Measurements from ENCODE around the gene FUT2. TPM values are rescaled to one million over a fixed set of nuclear protein-coding genes. Genes with fewer than 3 reads are reported as not detected.
"Not testable (repeated sequence)": the region's sequence is repeated elsewhere in the genome, so short reads cannot be mapped to it uniquely, and the experiment has no call there.

FUT2 gene
- total RNA-seq, 4 donors from 2014 or later = 0.44 TPM; not detected in 3

DNA sequence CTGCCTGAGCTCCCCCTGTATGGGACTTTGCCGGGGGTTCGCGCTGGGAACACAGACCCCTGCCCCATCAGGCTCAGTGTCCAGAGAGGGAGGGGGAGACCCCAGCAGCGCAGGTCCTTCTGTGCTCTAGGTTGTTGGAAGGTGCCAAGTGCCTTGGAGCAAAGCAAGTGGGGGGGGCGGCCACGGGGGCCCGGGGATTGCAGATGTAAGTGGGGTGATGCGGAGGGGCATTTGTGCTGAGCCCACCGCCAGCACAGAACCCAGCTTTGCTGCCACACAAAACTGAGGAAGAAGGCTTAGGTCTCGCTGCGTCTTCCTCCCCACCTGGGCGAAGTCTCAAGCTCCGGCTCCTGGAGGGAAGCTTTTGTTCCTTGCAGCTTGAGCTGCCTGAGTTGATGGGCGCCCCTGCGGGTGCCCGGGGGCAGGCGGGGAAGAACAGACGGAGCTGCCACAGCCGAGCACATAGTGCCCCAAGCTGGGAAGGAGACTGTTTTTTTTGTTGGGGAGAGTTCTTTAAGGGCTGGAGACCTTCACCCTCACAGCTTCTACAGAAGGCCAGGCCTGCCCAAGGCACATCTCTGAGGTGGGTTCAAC, 21.5 kb upstream of the FUT2 start:
- Histone ChIP-seq H3K4me1 (peaks cover 0 to 11% (median 6%) of the 10 kb centered on the region in 4 donors), H3K4me3 (no peak overlapping the region), H3K27ac (no peak overlapping the region), H3K36me3 (no peaks in the 10 kb centered on the region), H3K9me3 (no peaks in the 10 kb centered on the region), H3K27me3 (no peaks in the 10 kb centered on the region)
- TF ChIP-seq, protein P1, sequence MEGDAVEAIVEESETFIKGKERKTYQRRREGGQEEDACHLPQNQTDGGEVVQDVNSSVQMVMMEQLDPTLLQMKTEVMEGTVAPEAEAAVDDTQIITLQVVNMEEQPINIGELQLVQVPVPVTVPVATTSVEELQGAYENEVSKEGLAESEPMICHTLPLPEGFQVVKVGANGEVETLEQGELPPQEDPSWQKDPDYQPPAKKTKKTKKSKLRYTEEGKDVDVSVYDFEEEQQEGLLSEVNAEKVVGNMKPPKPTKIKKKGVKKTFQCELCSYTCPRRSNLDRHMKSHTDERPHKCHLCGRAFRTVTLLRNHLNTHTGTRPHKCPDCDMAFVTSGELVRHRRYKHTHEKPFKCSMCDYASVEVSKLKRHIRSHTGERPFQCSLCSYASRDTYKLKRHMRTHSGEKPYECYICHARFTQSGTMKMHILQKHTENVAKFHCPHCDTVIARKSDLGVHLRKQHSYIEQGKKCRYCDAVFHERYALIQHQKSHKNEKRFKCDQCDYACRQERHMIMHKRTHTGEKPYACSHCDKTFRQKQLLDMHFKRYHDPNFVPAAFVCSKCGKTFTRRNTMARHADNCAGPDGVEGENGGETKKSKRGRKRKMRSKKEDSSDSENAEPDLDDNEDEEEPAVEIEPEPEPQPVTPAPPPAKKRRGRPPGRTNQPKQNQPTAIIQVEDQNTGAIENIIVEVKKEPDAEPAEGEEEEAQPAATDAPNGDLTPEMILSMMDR (IDR thresholded peaks at IDR 0.05) = no peak
- TF ChIP-seq POLR2A (IDR thresholded peaks at IDR 0.05) (no peak), EP300 (IDR thresholded peaks at IDR 0.05) (no peak)
- WGBS, 2 donors = 86% methylated on average over 19 of the region's 19 CpGs
- DNase-seq (ENCODE audit: low spot score in 2 of 2) = no peak

DNA sequence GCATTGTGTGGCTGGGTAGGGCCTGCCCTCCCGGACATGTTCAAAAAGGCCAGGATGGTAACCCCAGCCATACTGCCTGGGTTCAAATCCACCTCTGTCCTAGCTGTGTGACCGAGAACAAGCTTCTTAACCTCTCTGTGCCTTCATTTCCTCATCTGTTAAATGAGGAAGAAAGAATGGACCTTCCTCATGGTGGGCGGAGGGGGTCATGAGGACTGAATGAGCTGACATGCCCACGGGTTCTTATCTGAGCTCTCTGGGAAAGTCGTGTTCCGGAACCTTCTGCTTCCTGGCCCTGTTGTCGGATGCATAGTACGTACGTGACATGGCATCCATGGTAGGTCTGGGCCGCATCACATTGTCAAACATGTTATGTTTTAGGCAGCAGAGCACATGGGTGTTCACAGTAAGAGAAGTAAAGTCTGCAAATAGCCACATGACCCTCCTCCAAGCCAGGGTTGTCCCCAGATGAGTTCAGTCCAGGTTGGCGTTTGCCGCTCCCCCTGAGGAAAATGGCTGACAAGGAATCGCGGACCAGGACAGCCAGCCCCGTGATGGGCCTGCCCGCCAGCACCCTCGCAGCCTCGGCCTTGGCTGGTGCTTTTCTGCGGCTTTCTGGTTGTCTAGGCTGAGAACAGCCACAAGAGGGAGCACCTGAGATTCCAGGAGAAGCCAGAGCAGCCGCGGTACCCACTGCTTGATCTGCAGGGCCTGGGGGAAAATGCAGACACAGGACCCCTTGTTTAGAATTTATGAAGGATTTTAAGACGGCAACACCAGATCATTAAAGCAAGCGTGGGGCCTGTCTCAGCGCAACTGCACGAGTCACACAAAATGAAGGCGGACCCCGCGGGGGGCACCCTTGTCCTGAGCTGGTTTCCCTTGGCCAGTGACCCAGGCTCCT, 20.6 kb upstream of the FUT2 start:
- no peak overlapping the region for H3K4me3 ChIP-seq
- DNase-seq (ENCODE audit: low spot score in 2 of 2) = peak; percentile 74 to 93
- TF ChIP-seq EP300 (IDR thresholded peaks at IDR 0.05) (peak in 1 of 2 donors; percentile 45), POLR2A (IDR thresholded peaks at IDR 0.05) (no peak)
- TF ChIP-seq, protein P1 (IDR thresholded peaks at IDR 0.05) = peak; percentile 83 to 92 (median 89)
- no peaks in the 10 kb centered on the region for H3K27me3 ChIP-seq
- WGBS, 2 donors = 33 to 35% methylated on average over 27 to 28 of the region's 28 CpGs
- H3K4me1 ChIP-seq = peaks cover 0 to 11% (median 6%) of the 10 kb centered on the region in 4 donors
- H3K27ac ChIP-seq = peak overlapping the region in 2 of 4 donors; percentile 31 to 60
- no peaks in the 10 kb centered on the region for H3K9me3 ChIP-seq
- no peaks in the 10 kb centered on the region for H3K36me3 ChIP-seq

DNA sequence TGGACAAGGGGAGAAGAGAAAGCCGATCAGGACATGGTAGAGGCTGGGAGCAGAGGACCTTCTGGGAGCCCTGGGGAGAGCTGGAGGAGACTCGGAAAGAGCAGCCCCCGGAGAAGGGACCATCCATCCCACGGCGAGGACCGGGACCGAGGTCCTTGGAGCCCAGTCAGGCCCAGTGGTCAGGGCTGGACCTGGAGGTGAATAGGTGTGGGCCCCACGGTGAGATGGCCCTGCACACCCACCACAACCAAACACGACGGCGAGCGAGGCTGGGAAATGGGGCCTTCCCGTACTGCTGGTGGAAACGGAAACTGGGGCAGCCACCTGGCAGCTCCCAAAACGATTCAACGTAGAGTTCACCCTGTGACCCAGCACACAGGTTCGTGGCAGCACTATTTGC, 19.3 kb upstream of the FUT2 start:
- no peaks in the 10 kb centered on the region for H3K27me3 ChIP-seq
- peaks cover 0 to 11% (median 6%) of the 10 kb centered on the region in 4 donors for H3K4me1 ChIP-seq
- no peaks in the 10 kb centered on the region for H3K36me3 ChIP-seq
- DNase-seq (ENCODE audit: low spot score in 2 of 2) = no peak
- WGBS, 2 donors = 91 to 93% methylated on average over 17 of the region's 17 CpGs
- H3K4me3 ChIP-seq = no peak overlapping the region
- H3K9me3 ChIP-seq = no peaks in the 10 kb centered on the region
- TF ChIP-seq, protein P1 (IDR thresholded peaks at IDR 0.05) = no peak
- TF ChIP-seq EP300 (IDR thresholded peaks at IDR 0.05) = no peak
- no peak for TF ChIP-seq POLR2A (IDR thresholded peaks at IDR 0.05)
- H3K27ac ChIP-seq = no peak overlapping the region

GRCh38 chr19:48676887-48677286, 18.9 kb upstream of the FUT2 start:
- no peaks in the 10 kb centered on the region for H3K27me3 ChIP-seq
- 94 to 95% methylated on average over 13 of the region's 13 CpGs for WGBS, 2 donors
- no peak overlapping the region for H3K4me3 ChIP-seq
- H3K4me1 ChIP-seq = peaks cover 0 to 11% (median 6%) of the 10 kb centered on the region in 4 donors
- no peaks in the 10 kb centered on the region for H3K9me3 ChIP-seq
- H3K27ac ChIP-seq = no peak overlapping the region
- no peak for DNase-seq (ENCODE audit: low spot score in 2 of 2)
- H3K36me3 ChIP-seq = no peaks in the 10 kb centered on the region
- no peak for TF ChIP-seq POLR2A (IDR thresholded peaks at IDR 0.05)
- TF ChIP-seq, protein P1 (IDR thresholded peaks at IDR 0.05) = no peak
- TF ChIP-seq EP300 (IDR thresholded peaks at IDR 0.05) = no peak

DNA sequence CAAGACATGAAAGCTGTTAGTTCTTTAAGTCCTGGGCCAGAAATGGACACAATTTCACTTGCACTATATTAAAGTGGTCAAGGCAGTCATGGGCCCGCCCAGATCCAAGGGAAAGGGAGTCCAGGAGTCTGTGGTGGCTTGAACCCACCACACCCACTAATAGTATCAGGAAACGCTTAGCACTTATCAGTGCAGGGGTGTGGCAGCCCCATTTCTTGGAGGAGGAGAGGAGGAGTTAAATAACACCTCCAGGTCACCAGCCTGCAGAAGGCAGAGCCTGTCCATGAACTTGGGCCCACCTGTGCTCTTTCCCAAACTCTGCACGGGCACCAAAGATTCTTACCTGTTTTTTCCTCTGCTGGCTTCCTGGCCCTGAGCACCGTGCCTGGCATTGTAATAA, 17.6 kb upstream of the FUT2 start:
- H3K27me3 ChIP-seq = no peaks in the 10 kb centered on the region
- H3K4me1 ChIP-seq = peaks cover 0 to 13% (median 6%) of the 10 kb centered on the region in 4 donors
- no peak overlapping the region for H3K27ac ChIP-seq
- H3K9me3 ChIP-seq = no peaks in the 10 kb centered on the region
- DNase-seq (ENCODE audit: low spot score in 2 of 2) = no peak
- no peak overlapping the region for H3K4me3 ChIP-seq
- H3K36me3 ChIP-seq = no peaks in the 10 kb centered on the region
- WGBS, 2 donors = 68 to 71% methylated on average over 4 of the region's 4 CpGs
- TF ChIP-seq, protein P1 (IDR thresholded peaks at IDR 0.05) = no peak
- TF ChIP-seq POLR2A (IDR thresholded peaks at IDR 0.05) = no peak
- TF ChIP-seq EP300 (IDR thresholded peaks at IDR 0.05) = no peak

DNA sequence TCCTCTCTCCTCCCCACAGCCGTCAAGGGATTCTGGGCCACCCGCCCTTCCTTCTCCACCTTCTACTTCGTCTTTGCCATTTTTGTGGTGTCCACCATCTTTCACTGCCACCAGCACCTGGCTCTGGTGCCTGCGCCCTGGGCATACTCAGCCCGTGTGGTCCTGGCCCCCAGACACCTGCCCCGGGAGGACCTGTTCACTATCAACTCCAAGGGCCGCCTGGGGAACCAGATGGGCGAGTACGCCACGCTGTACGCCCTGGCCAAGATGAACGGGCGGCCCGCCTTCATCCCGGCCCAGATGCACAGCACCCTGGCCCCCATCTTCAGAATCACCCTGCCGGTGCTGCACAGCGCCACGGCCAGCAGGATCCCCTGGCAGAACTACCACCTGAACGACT, 15.8 kb upstream of the FUT2 start:
- not testable (repeated sequence) for H3K27ac ChIP-seq; H3K9me3 ChIP-seq; DNase-seq (ENCODE audit: low spot score in 2 of 2); H3K36me3 ChIP-seq; H3K27me3 ChIP-seq; H3K4me3 ChIP-seq
- WGBS, 2 donors = 92 to 94% methylated on average over 18 to 19 of the region's 19 CpGs
- peaks cover 0 to 22% (median 6%) of the 10 kb centered on the region in 4 donors for H3K4me1 ChIP-seq
